A549 (cell line): Measurements from ENCODE around the gene PRDM5. TPM values are rescaled to one million over a fixed set of nuclear protein-coding genes. Genes with fewer than 3 reads are reported as not detected.

ENCODE experiments used
- ATAC-seq, 2 experiments: fragments of 200-7000 bp in 1 of 2; fragments of >200 bp in 1 of 2; cut with Nextera tagmentation in 1 of 2; cut with Tn5 transposase in 1 of 2; 3 replicates each; pipeline versions ENCODE4 v1.8.0 to v1.9.1; 2018 to 2020; ENCODE audit warnings: mild to moderate bottlenecking in 1 of 2, moderate library complexity in 1 of 2
- CTCF ChIA-PET: fragments of 300-600 bp; sonication (Branson Sonifier 250); formaldehyde crosslinking; extraction: SDS; loops from one replicate; lab custom pipeline; 2021; ENCODE audit warnings: antibody characterized with exemption, inconsistent platforms; lab: Yijun Ruan, JAX
- POLR2A ChIA-PET: fragments of 350-600 bp; formaldehyde crosslinking; extraction: SDS; loops from one replicate; lab custom pipeline; 2021; ENCODE audit warnings: antibody characterized with exemption, inconsistent platforms; lab: Yijun Ruan, JAX
- DNase-seq, 2 experiments: peaks; one replicate each; pipeline versions ENCODE4 v3.0.0 to v3.0.0-alpha.2; 2011 to 2016; ENCODE audit warnings: low read depth in 1 of 2, low spot score in 1 of 2
- FAIRE-seq: peaks from 2 replicates; lab custom pipeline; 2011; peaks lifted over from hg19 to GRCh38; lab: Jason Lieb, UNC
- H3K27ac ChIP-seq, 2 experiments: fragments of >200 bp; sonication (Bioruptor Twin); formaldehyde crosslinking; 3 replicates each; pipeline ENCODE4 v1.5.1; 2016 to 2017
- H3K4me1 ChIP-seq: fragments of >200 bp; sonication (Bioruptor Twin); formaldehyde crosslinking; 3 replicates; pipeline ENCODE4 v1.6.1; 2016
- H3K4me2 ChIP-seq: fragments of >200 bp; sonication (Bioruptor Twin); formaldehyde crosslinking; 3 replicates; pipeline ENCODE4 v1.6.1; 2016
- H3K4me3 ChIP-seq: fragments of >200 bp; sonication (Bioruptor Twin); formaldehyde crosslinking; 3 replicates; pipeline ENCODE4 v1.5.1; 2016
- H3K9me3 ChIP-seq: fragments of >200 bp; sonication (Bioruptor Twin); formaldehyde crosslinking; 3 replicates; pipeline ENCODE4 v1.6.1; 2016
- BHLHE40 ChIP-seq: IDR thresholded peaks from 2 replicates; pipeline ENCODE4 v1.6.1; 2012; ENCODE audit warnings: low read depth, low read length, inconsistent platforms
- CEBPB ChIP-seq, 2 experiments: fragments of >200 bp in 1 of 2; sonication (Bioruptor Twin) in 1 of 2; formaldehyde crosslinking in 1 of 2; IDR thresholded peaks; 2 replicates each; pipeline ENCODE4 v1.6.1; 2012 to 2016
- CHD2 ChIP-seq: fragments of 150-350 bp; IDR thresholded peaks from 2 replicates; pipeline ENCODE4 v1.6.1; 2014; ENCODE audit warnings: low read length; ENCODE audit not compliant: partially characterized antibody
- EHF ChIP-seq: fragments of 250-450 bp; sonication (Bioruptor Pico); IDR thresholded peaks from 2 replicates; pipeline ENCODE4 v1.5.0; 2020; ENCODE audit warnings: mild to moderate bottlenecking
- EHMT2 ChIP-seq: fragments of 200-600 bp; sonication (generic); IDR thresholded peaks from 2 replicates; pipeline ENCODE4 v1.6.1; 2016; ENCODE audit warnings: antibody characterized with exemption, low read depth, mild to moderate bottlenecking, moderate library complexity
- FOSB ChIP-seq: fragments of 250-450 bp; sonication (Bioruptor Pico); IDR thresholded peaks from 2 replicates; pipeline ENCODE4 v1.5.0; 2020; ENCODE audit warnings: mild to moderate bottlenecking, moderate library complexity
- FOSL2 ChIP-seq, 2 experiments: fragments of 450-650 bp in 1 of 2; fragments of >200 bp in 1 of 2; sonication (Bioruptor Twin) in 1 of 2; formaldehyde crosslinking; IDR thresholded peaks; 2 replicates each; pipeline versions ENCODE4 v1.5.0 to v1.6.1; 2016 to 2020; ENCODE audit warnings: mild to moderate bottlenecking in 1 of 2, moderate library complexity in 1 of 2
- JUN ChIP-seq, 2 experiments: fragments of >200 bp; sonication (Bioruptor Twin); formaldehyde crosslinking; IDR thresholded peaks; 2 replicates in 1 of 2; 3 replicates in 1 of 2; pipeline ENCODE4 v1.6.1; 2016 to 2017
- JUNB ChIP-seq: fragments of >200 bp; sonication (Bioruptor Twin); formaldehyde crosslinking; IDR thresholded peaks from 2 replicates; pipeline ENCODE4 v1.6.1; 2016
- MAZ ChIP-seq: fragments of 150-350 bp; IDR thresholded peaks from 2 replicates; pipeline ENCODE4 v1.6.1; 2014; ENCODE audit warnings: antibody characterized with exemption, low read depth, low read length, borderline replicate concordance
- NPAS2 ChIP-seq: fragments of 250-450 bp; sonication (Bioruptor Pico); IDR thresholded peaks from 2 replicates; pipeline ENCODE4 v1.8.0; 2022; ENCODE audit warnings: mild to moderate bottlenecking, moderate library complexity, borderline replicate concordance
- NR3C1 ChIP-seq: fragments of >200 bp; sonication (Bioruptor Twin); formaldehyde crosslinking; IDR thresholded peaks from 3 replicates; pipeline ENCODE4 v1.6.1; 2017
- POLR2A ChIP-seq: IDR thresholded peaks from 2 replicates; pipeline ENCODE4 v1.6.1; 2012; ENCODE audit warnings: mild to moderate bottlenecking, low read length
- RCOR1 ChIP-seq: fragments of 150-350 bp; IDR thresholded peaks from 2 replicates; pipeline ENCODE4 v1.6.1; 2014; ENCODE audit warnings: antibody characterized with exemption, low read length, low read depth
- WGBS: methylation state at CpG from one replicate; pipeline ENCODE4 v1.1.6; 2017; ENCODE audit errors: missing lambda C conversion rate; 5-methylcytosine and 5-hydroxymethylcytosine counted together
- polyA plus RNA-seq, 4 experiments: library from polyadenylated mRNA; depleted of rRNA in 3 of 4; stranded (reverse); fragments of >200 nt; fragmentation: RNase III in 1 of 4; extraction: RNeasy Plus Mini Kit Qiagen cat#74134 plus additional on column Dnase treatment in 1 of 4; gene quantifications; 2 replicates in 3 of 4; 3 replicates in 1 of 4; pipeline ENCODE4 v1.2.3, GENCODE V29; 2011 to 2017
- TF ChIP-seq, protein P1 (sequence below): IDR thresholded peaks from 2 replicates; pipeline ENCODE4 v1.6.1; 2012; ENCODE audit warnings: low read depth, borderline replicate concordance
- TF ChIP-seq, protein P2 (sequence below): fragments of 200-600 bp; sonication (generic); IDR thresholded peaks from 2 replicates; pipeline ENCODE4 v1.6.1; 2016; ENCODE audit warnings: antibody characterized with exemption, mild to moderate bottlenecking, moderate library complexity
- TF ChIP-seq, protein P3 (sequence below): IDR thresholded peaks from 2 replicates; pipeline ENCODE4 v1.6.1; 2012
- TF ChIP-seq, protein P4 (sequence below): IDR thresholded peaks from 2 replicates; pipeline ENCODE4 v1.6.1; 2012
- TF ChIP-seq, protein P5 (sequence below): fragments of 150-350 bp; IDR thresholded peaks from 2 replicates; pipeline ENCODE4 v1.6.1; 2014; ENCODE audit warnings: low read depth, mild to moderate bottlenecking, low read length
- TF ChIP-seq, protein P6 (sequence below): fragments of >200 bp; sonication (Bioruptor Twin); formaldehyde crosslinking; IDR thresholded peaks from 2 replicates; pipeline ENCODE4 v1.6.1; 2016

The PRDM5 gene
- polyA plus RNA-seq, 2 of the 4 experiments (the other 2 are of a cell fraction): 6.5 to 12.9 TPM

DNA sequence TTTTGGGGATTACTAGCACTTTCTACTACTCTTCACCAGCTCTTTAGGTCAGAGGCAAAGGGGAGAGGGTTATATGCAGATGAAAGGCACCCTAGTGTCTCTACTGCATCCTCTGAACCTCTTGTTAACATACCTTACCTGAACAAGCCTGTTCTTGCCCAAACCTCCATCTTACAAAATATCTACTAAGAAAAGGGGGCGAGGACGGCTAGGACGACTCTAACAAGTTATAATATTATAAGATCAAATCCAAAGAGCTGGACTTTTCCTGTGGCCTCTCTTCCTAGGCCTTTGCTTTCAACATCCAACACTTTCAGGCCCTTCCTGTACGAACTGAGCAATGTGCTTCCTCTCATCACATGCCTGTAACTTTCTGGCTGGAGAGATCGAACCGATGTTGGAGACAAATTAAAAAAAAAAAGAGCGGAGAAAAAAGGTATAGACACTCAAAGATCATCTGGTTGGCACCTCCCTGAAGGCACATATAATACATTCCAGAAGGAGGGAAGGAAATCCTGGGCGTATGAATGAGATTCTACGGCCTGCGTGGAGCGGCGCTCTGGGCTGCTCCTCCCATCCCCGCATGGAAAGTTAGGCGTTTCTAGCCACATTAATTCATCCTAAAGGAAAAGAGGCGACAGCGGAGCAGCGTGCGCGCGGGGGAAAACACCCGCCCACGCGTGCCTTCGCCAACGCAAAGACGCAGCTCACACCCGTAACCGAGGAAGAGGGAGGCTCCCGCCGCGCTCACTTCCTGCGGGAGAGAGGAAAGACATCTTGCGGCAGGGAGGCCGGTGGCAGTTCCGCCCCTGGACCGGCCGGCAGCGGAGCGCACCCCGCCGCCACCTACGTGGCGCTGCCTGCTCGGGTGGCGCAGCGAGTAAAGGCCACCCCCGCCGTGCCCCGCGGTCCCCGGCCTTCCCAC is 808 bp downstream of the PRDM5 start:
- FAIRE-seq (no peak), ATAC-seq (peak; percentile 88 to 93), DNase-seq (peak; percentile 45 to 61)
- H3K27ac ChIP-seq: peak overlapping the region; percentile 92 to 99
- peak overlapping the region; percentile 85 for H3K4me2 ChIP-seq
- peak overlapping the region; percentile 66 for H3K4me3 ChIP-seq
- POLR2A ChIA-PET: no interaction called here
- H3K9me3 ChIP-seq: no peaks in the 10 kb centered on the region
- TF ChIP-seq, protein P1, sequence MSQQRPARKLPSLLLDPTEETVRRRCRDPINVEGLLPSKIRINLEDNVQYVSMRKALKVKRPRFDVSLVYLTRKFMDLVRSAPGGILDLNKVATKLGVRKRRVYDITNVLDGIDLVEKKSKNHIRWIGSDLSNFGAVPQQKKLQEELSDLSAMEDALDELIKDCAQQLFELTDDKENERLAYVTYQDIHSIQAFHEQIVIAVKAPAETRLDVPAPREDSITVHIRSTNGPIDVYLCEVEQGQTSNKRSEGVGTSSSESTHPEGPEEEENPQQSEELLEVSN: 0 out of 2 replicates have a peak, but pooled peaks have one; percentile 40
- TF ChIP-seq FOSL2 (IDR thresholded peaks at IDR 0.05) (no peak), FOSL2 (CRISPR knock-in tag; IDR thresholded peaks at IDR 0.05) (no peak), CHD2 (no peak), NPAS2 (no peak), JUN (IDR thresholded peaks at IDR 0.05) (peak; percentile 20 to 31; a peak in 1 of 5 replicates), POLR2A (peak; percentile 78)
- TF ChIP-seq, protein P2, sequence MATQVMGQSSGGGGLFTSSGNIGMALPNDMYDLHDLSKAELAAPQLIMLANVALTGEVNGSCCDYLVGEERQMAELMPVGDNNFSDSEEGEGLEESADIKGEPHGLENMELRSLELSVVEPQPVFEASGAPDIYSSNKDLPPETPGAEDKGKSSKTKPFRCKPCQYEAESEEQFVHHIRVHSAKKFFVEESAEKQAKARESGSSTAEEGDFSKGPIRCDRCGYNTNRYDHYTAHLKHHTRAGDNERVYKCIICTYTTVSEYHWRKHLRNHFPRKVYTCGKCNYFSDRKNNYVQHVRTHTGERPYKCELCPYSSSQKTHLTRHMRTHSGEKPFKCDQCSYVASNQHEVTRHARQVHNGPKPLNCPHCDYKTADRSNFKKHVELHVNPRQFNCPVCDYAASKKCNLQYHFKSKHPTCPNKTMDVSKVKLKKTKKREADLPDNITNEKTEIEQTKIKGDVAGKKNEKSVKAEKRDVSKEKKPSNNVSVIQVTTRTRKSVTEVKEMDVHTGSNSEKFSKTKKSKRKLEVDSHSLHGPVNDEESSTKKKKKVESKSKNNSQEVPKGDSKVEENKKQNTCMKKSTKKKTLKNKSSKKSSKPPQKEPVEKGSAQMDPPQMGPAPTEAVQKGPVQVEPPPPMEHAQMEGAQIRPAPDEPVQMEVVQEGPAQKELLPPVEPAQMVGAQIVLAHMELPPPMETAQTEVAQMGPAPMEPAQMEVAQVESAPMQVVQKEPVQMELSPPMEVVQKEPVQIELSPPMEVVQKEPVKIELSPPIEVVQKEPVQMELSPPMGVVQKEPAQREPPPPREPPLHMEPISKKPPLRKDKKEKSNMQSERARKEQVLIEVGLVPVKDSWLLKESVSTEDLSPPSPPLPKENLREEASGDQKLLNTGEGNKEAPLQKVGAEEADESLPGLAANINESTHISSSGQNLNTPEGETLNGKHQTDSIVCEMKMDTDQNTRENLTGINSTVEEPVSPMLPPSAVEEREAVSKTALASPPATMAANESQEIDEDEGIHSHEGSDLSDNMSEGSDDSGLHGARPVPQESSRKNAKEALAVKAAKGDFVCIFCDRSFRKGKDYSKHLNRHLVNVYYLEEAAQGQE: no peak
- TF ChIP-seq, protein P3, sequence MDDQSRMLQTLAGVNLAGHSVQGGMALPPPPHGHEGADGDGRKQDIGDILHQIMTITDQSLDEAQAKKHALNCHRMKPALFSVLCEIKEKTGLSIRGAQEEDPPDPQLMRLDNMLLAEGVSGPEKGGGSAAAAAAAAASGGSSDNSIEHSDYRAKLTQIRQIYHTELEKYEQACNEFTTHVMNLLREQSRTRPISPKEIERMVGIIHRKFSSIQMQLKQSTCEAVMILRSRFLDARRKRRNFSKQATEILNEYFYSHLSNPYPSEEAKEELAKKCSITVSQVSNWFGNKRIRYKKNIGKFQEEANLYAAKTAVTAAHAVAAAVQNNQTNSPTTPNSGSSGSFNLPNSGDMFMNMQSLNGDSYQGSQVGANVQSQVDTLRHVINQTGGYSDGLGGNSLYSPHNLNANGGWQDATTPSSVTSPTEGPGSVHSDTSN: no peak
- TF ChIP-seq, protein P4, sequence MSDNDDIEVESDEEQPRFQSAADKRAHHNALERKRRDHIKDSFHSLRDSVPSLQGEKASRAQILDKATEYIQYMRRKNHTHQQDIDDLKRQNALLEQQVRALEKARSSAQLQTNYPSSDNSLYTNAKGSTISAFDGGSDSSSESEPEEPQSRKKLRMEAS: peak; percentile 78
- TF ChIP-seq, protein P5, sequence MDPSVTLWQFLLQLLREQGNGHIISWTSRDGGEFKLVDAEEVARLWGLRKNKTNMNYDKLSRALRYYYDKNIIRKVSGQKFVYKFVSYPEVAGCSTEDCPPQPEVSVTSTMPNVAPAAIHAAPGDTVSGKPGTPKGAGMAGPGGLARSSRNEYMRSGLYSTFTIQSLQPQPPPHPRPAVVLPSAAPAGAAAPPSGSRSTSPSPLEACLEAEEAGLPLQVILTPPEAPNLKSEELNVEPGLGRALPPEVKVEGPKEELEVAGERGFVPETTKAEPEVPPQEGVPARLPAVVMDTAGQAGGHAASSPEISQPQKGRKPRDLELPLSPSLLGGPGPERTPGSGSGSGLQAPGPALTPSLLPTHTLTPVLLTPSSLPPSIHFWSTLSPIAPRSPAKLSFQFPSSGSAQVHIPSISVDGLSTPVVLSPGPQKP: no peak
- 4% methylated on average over 16 of the region's 51 CpGs for WGBS
- H3K4me1 ChIP-seq: peaks cover 11% of the 10 kb centered on the region; the same call in 2 of the 3 replicates
- CTCF ChIA-PET: interaction anchor here (1.2 to 1.3 kb wide), 2 partner anchors 19 to 28 kb away, joined by 3 read pairs; no protein-coding TSS in a partner anchor

DNA sequence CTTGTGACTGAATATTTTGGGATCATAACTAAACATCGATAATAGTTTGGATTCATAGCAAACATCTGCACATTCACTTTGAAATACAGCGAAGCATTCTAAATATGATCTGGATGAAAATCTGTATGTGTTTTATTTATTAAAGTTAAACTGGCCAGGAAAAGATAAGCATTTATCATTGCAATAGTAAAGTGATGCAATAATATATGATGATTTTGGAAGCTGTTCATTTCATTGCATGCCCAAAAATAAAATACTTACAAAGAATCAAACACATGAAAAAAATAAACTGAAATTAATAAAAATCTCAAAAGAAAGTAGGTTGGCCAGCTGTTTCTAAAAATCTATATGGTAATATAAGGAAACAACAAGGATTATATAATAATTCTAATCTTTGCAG is 1.9 kb downstream of the PRDM5 start:
- H3K27ac ChIP-seq: no peak overlapping the region
- ATAC-seq (no peak), DNase-seq (no peak), FAIRE-seq (no peak)
- 93% methylated on average over 2 of the region's 2 CpGs for WGBS
- H3K4me2 ChIP-seq: peak overlapping the region; percentile 85
- H3K9me3 ChIP-seq: no peaks in the 10 kb centered on the region
- no peak overlapping the region for H3K4me3 ChIP-seq
- peaks cover 11% of the 10 kb centered on the region; the same call in 2 of the 3 replicates for H3K4me1 ChIP-seq
- TF ChIP-seq JUNB (no peak), EHF (CRISPR knock-in tag) (no peak), MAZ (no peak), NR3C1 (no peak), CEBPB (IDR thresholded peaks at IDR 0.05) (no peak), BHLHE40 (no peak), NPAS2 (no peak), FOSB (CRISPR knock-in tag) (no peak), RCOR1 (no peak), EHMT2 (no peak)
- TF ChIP-seq, protein P6, sequence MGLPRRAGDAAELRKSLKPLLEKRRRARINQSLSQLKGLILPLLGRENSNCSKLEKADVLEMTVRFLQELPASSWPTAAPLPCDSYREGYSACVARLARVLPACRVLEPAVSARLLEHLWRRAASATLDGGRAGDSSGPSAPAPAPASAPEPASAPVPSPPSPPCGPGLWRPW: no peak
- TF ChIP-seq, protein P3: no peak
- ChIA-PET CTCF (interaction anchor here (0.9 kb wide), 1 partner anchor 10 kb away, joined by 3 read pairs; no protein-coding TSS in a partner anchor), POLR2A (no interaction called here)
